PC-9 (cell line): Measurements from ENCODE around the gene COL5A1. TPM values are rescaled to one million over a fixed set of nuclear protein-coding genes. Genes with fewer than 3 reads are reported as not detected.

Source experiments
- BruUV-seq: library from RNA; stranded (reverse); fragments of 400-500 nt; replicated peaks from 2 replicates; lab custom pipeline; 2021; lab: Mats Ljungman, UMichigan
- CTCF ChIA-PET: fragments of 300-600 bp; sonication (Branson Sonifier 250); formaldehyde crosslinking; loops from one replicate; lab custom pipeline; 2022; ENCODE audit warnings: antibody characterized with exemption; lab: Charles Lee
- POLR2A ChIA-PET: fragments of 300-600 bp; sonication (Branson Sonifier 250); formaldehyde crosslinking; loops from one replicate; lab custom pipeline; 2022; ENCODE audit warnings: antibody characterized with exemption; ENCODE audit not compliant: unreplicated experiment; lab: Charles Lee
- DNase-seq, 2 experiments: peaks; one replicate each; pipeline versions ENCODE4 v3.0.0 to v3.0.0-alpha.2; 2015 to 2022; ENCODE audit warnings: mixed read lengths in 1 of 2
- H2AFZ ChIP-seq: fragments of 200-600 bp; sonication (generic); 2 replicates; pipeline ENCODE4 v1.8.1; 2017; ENCODE audit warnings: antibody characterized with exemption
- H3F3A ChIP-seq: fragments of 200-600 bp; sonication (generic); 2 replicates; pipeline ENCODE4 v1.8.1; 2017; ENCODE audit warnings: antibody characterized with exemption, mild to moderate bottlenecking, low read depth; ENCODE audit not compliant: insufficient read depth
- H3K27ac ChIP-seq: fragments of 200-600 bp; sonication (generic); 2 replicates; pipeline ENCODE4 v1.6.1; 2016; ENCODE audit warnings: mixed run types
- H3K27me3 ChIP-seq: fragments of 200-600 bp; sonication (generic); 2 replicates; pipeline ENCODE4 v1.6.1; 2016; ENCODE audit warnings: low read depth, mixed run types; ENCODE audit not compliant: insufficient read depth
- H3K36me3 ChIP-seq: fragments of 200-600 bp; sonication (generic); 2 replicates; pipeline ENCODE4 v1.6.1; 2016; ENCODE audit warnings: low read depth, mixed run types
- H3K4me1 ChIP-seq: fragments of 200-600 bp; sonication (generic); replicated peaks from 2 replicates; pipeline ENCODE4 v1.6.1; 2016; ENCODE audit warnings: mixed run types; ENCODE audit not compliant: insufficient read depth
- H3K4me2 ChIP-seq: fragments of 200-600 bp; sonication (generic); 2 replicates; pipeline ENCODE4 v1.6.1; 2017; ENCODE audit warnings: mixed run types
- H3K4me3 ChIP-seq: fragments of 200-600 bp; sonication (generic); 2 replicates; pipeline ENCODE4 v1.6.1; 2016; ENCODE audit warnings: mixed run types
- H3K79me2 ChIP-seq: fragments of 200-600 bp; sonication (generic); 2 replicates; pipeline ENCODE4 v1.6.1; 2017; ENCODE audit warnings: low read depth, mixed run types
- H3K9me2 ChIP-seq: fragments of 200-600 bp; sonication (generic); 2 replicates; pipeline ENCODE4 v1.8.1; 2017; ENCODE audit warnings: mild to moderate bottlenecking; ENCODE audit not compliant: insufficient read depth
- H3K9me3 ChIP-seq: fragments of 200-600 bp; sonication (generic); 2 replicates; pipeline ENCODE4 v1.8.1; 2016; ENCODE audit warnings: low read depth; ENCODE audit not compliant: insufficient read depth
- H4K20me1 ChIP-seq: fragments of 200-600 bp; sonication (generic); 2 replicates; pipeline ENCODE4 v1.8.1; 2017; ENCODE audit not compliant: insufficient read depth
- EZH2 ChIP-seq: fragments of 200-600 bp; sonication (generic); IDR thresholded peaks from 2 replicates; pipeline ENCODE4 v1.8.0; 2017; ENCODE audit warnings: antibody characterized with exemption, low read depth
- intact Hi-C: fragments of 100-400 bp; cut with micrococcal nuclease; formaldehyde crosslinking; loops from one replicate; pipeline ENCODE4 v1.10.0; 2022; ENCODE audit not compliant: unreplicated experiment
- total RNA-seq: library from RNA; stranded (reverse); gene quantifications from 2 replicates; pipeline ENCODE4 v1.2.3, GENCODE V29; 2021
- TF ChIP-seq, protein P1 (sequence below): fragments of 200-600 bp; sonication (generic); conservative IDR thresholded peaks from 2 replicates; pipeline ENCODE4 v1.6.1; 2017; ENCODE audit warnings: mixed run types, antibody characterized with exemption, mild to moderate bottlenecking, moderate library complexity

The COL5A1 gene
- total RNA-seq, 1 experiment from 2014 or later, result 15.2 TPM

- Histone ChIP-seq H3K4me2 (no peak overlapping the region), H3K4me3 (no peak overlapping the region), H3K27ac (no peak overlapping the region), H3K27me3 (no peaks in the 10 kb centered on the region; the same call in 1 of the 2 replicates), H3F3A (no peaks in the 10 kb centered on the region), H3K9me3 (peaks cover 4% of the 10 kb centered on the region), H3K79me2 (no peaks in the 10 kb centered on the region), H4K20me1 (no peaks in the 10 kb centered on the region), H3K36me3 (no peaks in the 10 kb centered on the region), H3K9me2 (no peaks in the 10 kb centered on the region), H3K4me1 (peaks cover 2% of the 10 kb centered on the region), H2AFZ (no peak overlapping the region)
- intact Hi-C loops, result no loop called here
- TF ChIP-seq EZH2, result no peak
- TF ChIP-seq, protein P1, sequence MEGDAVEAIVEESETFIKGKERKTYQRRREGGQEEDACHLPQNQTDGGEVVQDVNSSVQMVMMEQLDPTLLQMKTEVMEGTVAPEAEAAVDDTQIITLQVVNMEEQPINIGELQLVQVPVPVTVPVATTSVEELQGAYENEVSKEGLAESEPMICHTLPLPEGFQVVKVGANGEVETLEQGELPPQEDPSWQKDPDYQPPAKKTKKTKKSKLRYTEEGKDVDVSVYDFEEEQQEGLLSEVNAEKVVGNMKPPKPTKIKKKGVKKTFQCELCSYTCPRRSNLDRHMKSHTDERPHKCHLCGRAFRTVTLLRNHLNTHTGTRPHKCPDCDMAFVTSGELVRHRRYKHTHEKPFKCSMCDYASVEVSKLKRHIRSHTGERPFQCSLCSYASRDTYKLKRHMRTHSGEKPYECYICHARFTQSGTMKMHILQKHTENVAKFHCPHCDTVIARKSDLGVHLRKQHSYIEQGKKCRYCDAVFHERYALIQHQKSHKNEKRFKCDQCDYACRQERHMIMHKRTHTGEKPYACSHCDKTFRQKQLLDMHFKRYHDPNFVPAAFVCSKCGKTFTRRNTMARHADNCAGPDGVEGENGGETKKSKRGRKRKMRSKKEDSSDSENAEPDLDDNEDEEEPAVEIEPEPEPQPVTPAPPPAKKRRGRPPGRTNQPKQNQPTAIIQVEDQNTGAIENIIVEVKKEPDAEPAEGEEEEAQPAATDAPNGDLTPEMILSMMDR, result no peak
- CTCF ChIA-PET, result no interaction called here
- no TSS peak for BruUV-seq
- POLR2A ChIA-PET, result no interaction called here
- no peak for DNase-seq
These were observed 33.6 kb upstream of the COL5A1 start for GRCh38 chr9:134607971-134608370.

DNA sequence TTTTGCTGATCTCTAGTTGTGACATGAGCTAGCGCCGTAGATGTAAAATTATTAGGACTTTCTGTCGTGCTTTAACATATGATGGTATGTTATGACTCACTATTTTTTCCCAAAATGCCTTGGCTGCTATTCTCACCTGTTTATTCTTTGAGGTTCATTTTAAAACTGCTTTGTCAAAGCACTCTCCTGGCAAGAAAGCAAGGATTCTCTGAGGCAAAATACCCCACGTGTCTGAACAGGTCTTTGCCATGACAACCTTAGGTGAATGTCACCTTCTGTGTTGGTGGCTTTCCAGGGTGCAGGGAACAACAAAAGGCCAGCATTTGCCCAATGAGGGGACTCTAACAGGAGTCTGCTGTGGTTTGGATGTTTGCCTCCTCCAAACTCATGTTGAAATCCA, 30.6 kb upstream of the COL5A1 start:
- Histone ChIP-seq H2AFZ (no peak overlapping the region), H3K4me1 (no peaks in the 10 kb centered on the region), H3F3A (no peaks in the 10 kb centered on the region), H3K4me3 (no peak overlapping the region), H3K36me3 (no peaks in the 10 kb centered on the region), H3K27me3 (peaks cover 3% of the 10 kb centered on the region; the same call in 1 of the 2 replicates), H3K9me3 (peaks cover 4% of the 10 kb centered on the region), H3K79me2 (no peaks in the 10 kb centered on the region), H4K20me1 (no peaks in the 10 kb centered on the region), H3K27ac (no peak overlapping the region), H3K9me2 (no peaks in the 10 kb centered on the region), H3K4me2 (no peak overlapping the region)
- TF ChIP-seq EZH2, result no peak
- TF ChIP-seq, protein P1, result no peak
- BruUV-seq, result no TSS peak
- DNase-seq, result no peak
- CTCF ChIA-PET, result no interaction called here
- intact Hi-C loops, result no loop called here
- POLR2A ChIA-PET, result no interaction called here

DNA sequence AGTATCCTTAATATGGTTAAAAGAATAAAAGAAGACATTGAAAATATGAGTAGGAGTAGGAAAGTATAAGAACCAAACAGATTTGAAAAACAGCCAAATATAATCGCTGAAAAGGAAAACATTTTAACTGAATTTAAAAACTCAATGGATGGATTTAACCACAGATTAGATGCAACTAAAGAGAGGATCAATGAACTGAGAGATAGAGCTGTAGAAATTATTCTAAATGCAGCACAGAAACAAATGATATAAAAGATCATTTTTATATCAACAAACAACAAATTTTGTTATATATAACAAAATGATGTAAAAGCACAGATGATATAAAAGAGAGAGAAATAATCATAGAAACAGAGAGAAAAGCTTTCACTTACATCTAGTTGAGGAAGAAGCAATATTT, 29.3 kb upstream of the COL5A1 start:
- H4K20me1 ChIP-seq, result no peaks in the 10 kb centered on the region
- CTCF ChIA-PET, result no interaction called here
- H3K9me2 ChIP-seq, result no peaks in the 10 kb centered on the region

More for the DNA sequence above, 29.3 kb upstream of the COL5A1 start:
- no peak for DNase-seq
- no peak overlapping the region for H3K4me3 ChIP-seq
- no peaks in the 10 kb centered on the region for H3K36me3 ChIP-seq
- peaks cover 3% of the 10 kb centered on the region; the same call in 1 of the 2 replicates for H3K27me3 ChIP-seq
- TF ChIP-seq, protein P1, result no peak
- no peak for TF ChIP-seq EZH2
- H3K4me2 ChIP-seq, result no peak overlapping the region
- H3K79me2 ChIP-seq, result no peaks in the 10 kb centered on the region
- H2AFZ ChIP-seq, result no peak overlapping the region
- peaks cover 4% of the 10 kb centered on the region for H3K9me3 ChIP-seq
- H3F3A ChIP-seq, result no peaks in the 10 kb centered on the region
- no peaks in the 10 kb centered on the region for H3K4me1 ChIP-seq
- no TSS peak for BruUV-seq
- H3K27ac ChIP-seq, result no peak overlapping the region
- POLR2A ChIA-PET, result no interaction called here
- intact Hi-C loops, result no loop called here
